Middle frontal gyrus (tissue), 1 donor: ENCODE measurements around the gene LLGL1.
A peak's percentile ranks its signal among the peaks of the same experiment; 100 is the strongest.

Source experiments
- DNase-seq: peaks from one replicate; pipeline ENCODE4 v3.0.0-alpha.2; 2015; ENCODE audit warnings: low spot score; ENCODE audit errors: extremely low spot score

The LLGL1 gene

GRCh38 chr17:18225121-18225641 is at the start of gene LLGL1:
Gene LLGL1, plus strand, starts transcription at chr17:18225635. Its CDS starts 48 bp downstream, at chr17:18225683.
- DNase-seq, result peak; percentile 92

GRCh38 chr17:18176176-18176575 is 49.3 kb upstream of the LLGL1 start:
- DNase-seq, result no peak

- no peak for DNase-seq
These were observed 48.3 kb upstream of the LLGL1 start for GRCh38 chr17:18177133-18177532.

GRCh38 chr17:18177722-18178121 is 47.7 kb upstream of the LLGL1 start:
- no peak for DNase-seq

GRCh38 chr17:18179196-18179595 is 46.2 kb upstream of the LLGL1 start:
- no peak for DNase-seq

- DNase-seq, result no peak
These were observed 45.6 kb upstream of the LLGL1 start for GRCh38 chr17:18179804-18180203.

- no peak for DNase-seq
These were observed 44.1 kb upstream of the LLGL1 start for GRCh38 chr17:18181358-18181757.

GRCh38 chr17:18182110-18182977 is 43.1 kb upstream of the LLGL1 start:
- DNase-seq, result no peak

- no peak for DNase-seq
These were observed 42.5 kb upstream of the LLGL1 start for GRCh38 chr17:18182978-18183333.

GRCh38 chr17:18183334-18184142 is 41.9 kb upstream of the LLGL1 start, which contains the start of gene ALKBH5:
Gene ALKBH5, plus strand, starts transcription at chr17:18183828. Its CDS starts 416 bp downstream, at chr17:18184244.
- DNase-seq, result peak; percentile 98

GRCh38 chr17:18184143-18185031 is 41.0 kb upstream of the LLGL1 start:
- DNase-seq, result no peak

GRCh38 chr17:18185391-18185790 is 40.0 kb upstream of the LLGL1 start:
- no peak for DNase-seq

- DNase-seq, result no peak
These were observed 39.4 kb upstream of the LLGL1 start for GRCh38 chr17:18185832-18186626.

GRCh38 chr17:18186627-18186982 is 38.8 kb upstream of the LLGL1 start:
- peak; percentile 28 for DNase-seq

- no peak for DNase-seq
These were observed 38.2 kb upstream of the LLGL1 start for GRCh38 chr17:18187226-18187625.

- no peak for DNase-seq
These were observed 37.3 kb upstream of the LLGL1 start for GRCh38 chr17:18187821-18188761.

GRCh38 chr17:18190628-18191235 is 34.7 kb upstream of the LLGL1 start:
- DNase-seq, result no peak

- no peak for DNase-seq
These were observed 34.2 kb upstream of the LLGL1 start for GRCh38 chr17:18191236-18191667.

GRCh38 chr17:18191967-18192366 is 33.5 kb upstream of the LLGL1 start:
- no peak for DNase-seq
